Aorta (tissue), 5 donors: ENCODE results near the gene CUX1. TPM values are rescaled to one million over a fixed set of nuclear protein-coding genes. Genes with fewer than 3 reads are reported as not detected.

ENCODE experiments used
- ATAC-seq: fragments of 200-7000 bp; cut with Tn5 transposase; one replicate; pipeline ENCODE4 v1.9.1; 2022; ENCODE audit warnings: moderate library complexity; ENCODE audit not compliant: low FRiP score
- DNase-seq, 2 donors: peaks; one replicate each; pipeline ENCODE4 v3.0.0-alpha.2; 2020
- H3K27ac ChIP-seq, 2 donors: one replicate each; pipeline ENCODE4 v1.5.1; 2013; ENCODE audit warnings: low read length in 2 of 2, mild to moderate bottlenecking in 2 of 2, moderate library complexity in 2 of 2, control low read depth in 1 of 2, inconsistent platforms in 1 of 2, low read depth in 1 of 2
- H3K27me3 ChIP-seq, 2 donors: one replicate each; pipeline ENCODE4 v1.6.1; 2013; ENCODE audit warnings: control low read depth in 1 of 2, low read length in 1 of 2, mild to moderate bottlenecking in 1 of 2, moderate library complexity in 1 of 2; ENCODE audit not compliant: insufficient read depth in 2 of 2, control insufficient read depth in 1 of 2
- H3K36me3 ChIP-seq, 2 donors: one replicate each; pipeline ENCODE4 v1.6.1; 2013; ENCODE audit warnings: control low read depth in 1 of 2, low read length in 1 of 2, mild to moderate bottlenecking in 1 of 2; ENCODE audit not compliant: insufficient read depth in 2 of 2, control insufficient read depth in 1 of 2
- H3K4me1 ChIP-seq, 2 donors: one replicate each; pipeline ENCODE4 v1.6.1; 2013; ENCODE audit warnings: low read length in 2 of 2, control low read depth in 1 of 2, mild to moderate bottlenecking in 1 of 2, moderate library complexity in 1 of 2; ENCODE audit not compliant: insufficient read depth in 2 of 2, control insufficient read depth in 1 of 2
- H3K4me3 ChIP-seq, 2 donors: one replicate each; pipeline ENCODE4 v1.5.1; 2013; ENCODE audit warnings: low read length in 2 of 2, control low read depth in 1 of 2, mild to moderate bottlenecking in 1 of 2
- H3K9me3 ChIP-seq: one replicate; pipeline ENCODE4 v1.6.1; 2013; ENCODE audit warnings: mild to moderate bottlenecking, low read length; ENCODE audit not compliant: control insufficient read depth
- WGBS, 2 donors: extraction: QIAGEN DNeasy Blood & Tissue Kit; methylation state at CpG; one replicate each; pipeline ENCODE4 v1.1.7; 2013; 5-methylcytosine and 5-hydroxymethylcytosine counted together
- intact Hi-C, 2 donors: fragments of 100-400 bp; cut with DNase I; formaldehyde crosslinking; loops; one replicate each; pipeline versions ENCODE4 v1.14.2 to v1.15.0; 2022
- polyA plus RNA-seq, 2 donors: library from polyadenylated mRNA; stranded (reverse); fragments of 200-250 nt; gene quantifications; one replicate each; pipeline ENCODE4 v1.2.3, GENCODE V29; 2013
- total RNA-seq, 2 donors: library from RNA; stranded (reverse); fragmentation: NEBNext Ultra II Directional; extraction: Animal tissue kit (Norgen Biotek cat#: 25700); gene quantifications; one replicate each; pipeline ENCODE4 v1.2.1, GENCODE V29; 2021
- donor health status: healthy with polysubstance abuse.
- donor health status: Bipolar disorder and iron deficiency.
- donor health status: DM: no; HTN: no; CAD: no.
- donor health status: DM: no; HTN: no; CAD: no.
- donor health status: DM: yes; HTN: yes; CAD: no.

Gene CUX1
- total and polyA plus RNA-seq, 4 donors: 51.6 to 159 (median 94.1) TPM

DNA sequence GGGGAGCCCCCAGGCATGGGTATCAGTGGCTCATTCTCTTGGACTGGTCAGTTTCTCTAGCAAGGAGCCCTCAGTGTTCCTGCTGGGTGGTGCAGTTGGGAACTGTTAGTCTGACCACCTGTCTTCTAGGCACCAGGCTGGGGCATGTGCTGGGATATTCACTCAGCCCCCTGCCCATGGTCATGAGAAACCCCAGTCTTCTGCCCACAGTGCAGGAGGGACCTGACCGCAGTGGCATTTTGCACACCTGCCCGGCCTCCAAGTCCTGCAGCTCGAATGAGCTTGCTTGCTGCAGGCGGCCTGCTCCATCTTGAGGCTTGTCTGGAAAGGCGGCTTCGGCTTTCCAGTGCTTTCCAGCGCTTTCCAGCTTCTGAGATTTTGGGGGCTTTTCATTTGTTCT is 36.3 kb downstream of the CUX1 start:
- Histone ChIP-seq H3K36me3 (no peaks in the 10 kb centered on the region), H3K4me3 (no peak overlapping the region), H3K4me1 (no peaks in the 10 kb centered on the region), H3K27me3 (no peaks in the 10 kb centered on the region), H3K27ac (no peak overlapping the region), H3K9me3 (no peaks in the 10 kb centered on the region)
- no peak for ATAC-seq
- intact Hi-C loops: no loop called here
- 95 to 97% methylated on average over 7 of the region's 7 CpGs for WGBS, 2 donors
- no peak for DNase-seq

DNA sequence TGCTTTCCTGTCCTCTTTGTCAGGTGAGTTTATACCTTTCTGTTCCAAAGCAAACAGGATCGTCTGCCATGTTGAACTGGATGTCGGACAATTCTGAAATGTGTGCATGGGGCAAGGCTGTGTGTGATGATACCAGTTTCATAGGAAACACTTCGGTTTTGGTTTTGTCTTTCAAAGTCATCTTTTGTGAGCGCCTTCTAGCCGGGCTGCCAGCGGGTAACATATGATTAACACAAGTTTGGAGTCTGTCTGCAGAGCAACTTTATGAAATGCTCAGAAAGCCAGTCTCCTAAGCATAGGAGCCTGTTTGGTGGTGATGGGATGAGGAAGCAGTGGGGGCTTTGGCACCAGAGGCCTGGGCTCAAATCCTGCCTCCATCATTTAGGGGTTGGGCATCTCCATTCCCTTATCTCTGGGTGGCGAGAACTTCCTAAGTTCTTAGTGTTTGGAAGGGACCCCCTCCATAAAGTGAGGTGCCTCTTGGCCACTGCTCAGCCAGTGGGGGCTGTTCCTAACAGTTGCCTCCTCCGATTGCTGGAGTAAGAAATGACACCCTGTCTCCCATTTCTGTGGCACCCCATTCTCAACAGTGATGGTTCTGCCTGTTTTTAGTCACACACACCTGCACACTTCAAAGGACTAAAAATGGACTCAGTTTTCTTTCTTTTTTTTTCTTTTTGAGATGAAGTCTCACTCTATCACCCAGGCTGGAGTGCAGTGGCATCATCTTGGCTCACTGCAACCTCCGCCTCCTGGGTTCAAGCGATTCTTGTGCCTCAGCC is 36.8 kb downstream of the CUX1 start:
- H3K27ac ChIP-seq: no peak overlapping the region
- DNase-seq (no peak), ATAC-seq (no peak)
- no peaks in the 10 kb centered on the region for H3K27me3 ChIP-seq
- H3K4me1 ChIP-seq: no peaks in the 10 kb centered on the region
- H3K36me3 ChIP-seq: no peaks in the 10 kb centered on the region
- no peak overlapping the region for H3K4me3 ChIP-seq
- intact Hi-C loops: no loop called here
- H3K9me3 ChIP-seq: no peaks in the 10 kb centered on the region
- WGBS, 2 donors: 91 to 92% methylated on average over 10 of the region's 10 CpGs

DNA sequence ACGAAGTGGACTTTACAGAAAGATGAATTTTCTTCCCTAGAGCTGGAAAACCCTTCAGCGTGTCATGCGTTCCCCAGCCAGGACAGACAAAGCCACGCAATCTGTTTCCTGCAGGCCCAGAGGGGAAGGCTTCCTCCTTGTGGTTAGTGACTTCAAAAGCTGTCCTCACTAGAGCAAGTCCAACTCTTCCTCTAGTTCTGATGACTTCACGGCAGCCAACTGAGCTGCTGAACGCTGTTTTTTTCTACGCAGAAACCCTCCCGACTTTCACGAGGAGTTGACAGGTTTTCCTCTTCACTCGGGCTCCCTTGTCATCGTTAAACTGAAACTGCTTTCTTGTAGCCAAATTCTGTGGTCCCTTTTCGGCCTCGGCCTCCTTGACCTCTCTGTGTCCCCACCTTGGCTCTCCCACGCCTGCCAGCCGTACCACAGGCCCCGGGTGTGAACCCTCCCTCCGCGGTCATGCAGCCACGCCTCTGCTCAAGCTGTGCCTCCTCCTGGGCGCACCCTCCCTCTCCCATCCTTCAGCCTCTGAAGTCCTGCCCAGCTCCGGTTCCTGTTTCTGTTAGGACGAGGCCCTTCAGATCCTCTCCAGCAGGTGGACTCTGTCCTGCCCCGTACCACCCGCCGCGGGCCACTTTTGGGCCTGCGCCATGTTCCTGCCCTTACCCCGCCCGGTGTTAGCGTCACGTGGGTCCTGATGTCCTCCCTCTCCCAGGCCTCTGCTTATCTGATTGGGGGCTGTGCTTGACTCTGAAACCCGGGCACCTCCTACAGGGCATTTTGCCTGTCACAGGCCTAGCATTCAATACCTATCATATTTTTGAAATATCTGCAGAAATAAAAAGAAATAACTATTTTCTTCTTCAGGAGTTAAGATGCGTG is 39.3 kb downstream of the CUX1 start:
- 7 to 16% methylated on average over 33 of the region's 33 CpGs for WGBS, 2 donors
- no peaks in the 10 kb centered on the region for H3K9me3 ChIP-seq
- no peaks in the 10 kb centered on the region for H3K27me3 ChIP-seq
- H3K4me1 ChIP-seq: peaks cover 0 to 3% of the 10 kb centered on the region in 2 donors
- no peaks in the 10 kb centered on the region for H3K36me3 ChIP-seq
- intact Hi-C loops: loop anchor here in 1 of 2 donors (2.0 to 5.0 kb wide), 2 partner anchors 26 to 39 kb away; partner anchors contain the start of gene CUX1
- DNase-seq (peak; percentile 91 to 94), ATAC-seq (peak; percentile 93)
- H3K27ac ChIP-seq: peak overlapping the region in 1 of 2 donors; percentile 1
- H3K4me3 ChIP-seq: no peak overlapping the region

DNA sequence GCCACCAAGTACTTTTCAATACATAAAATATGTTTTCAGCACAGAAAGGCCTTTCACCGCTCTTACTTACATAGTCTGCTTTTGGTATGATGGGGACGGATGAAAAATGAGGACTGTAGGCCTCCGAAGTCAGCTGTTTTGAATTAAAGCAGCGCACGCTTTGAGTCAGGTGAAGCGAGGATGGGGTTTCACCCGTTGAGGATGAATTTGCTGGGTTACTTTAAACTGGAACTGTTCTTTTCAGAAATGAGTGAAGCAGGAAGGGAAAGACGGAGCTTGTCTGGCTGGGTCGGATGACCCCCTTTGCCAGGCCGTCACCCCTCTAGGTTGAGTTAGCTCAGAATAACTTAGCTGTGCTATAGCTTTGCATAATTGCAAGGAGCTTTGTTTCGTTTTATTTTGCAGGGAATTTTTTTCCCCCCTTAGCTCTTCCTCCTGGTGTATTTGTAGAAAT is 40.0 kb downstream of the CUX1 start:
- DNase-seq (no peak), ATAC-seq (no peak)
- Histone ChIP-seq H3K27ac (peak overlapping the region in 1 of 2 donors; percentile 10), H3K27me3 (no peaks in the 10 kb centered on the region), H3K4me1 (peaks cover 0 to 3% of the 10 kb centered on the region in 2 donors), H3K4me3 (no peak overlapping the region), H3K36me3 (no peaks in the 10 kb centered on the region), H3K9me3 (no peaks in the 10 kb centered on the region)
- WGBS, 2 donors: 51 to 71% methylated on average over 11 of the region's 11 CpGs
- intact Hi-C loops: loop anchor here in 1 of 2 donors (2.0 to 5.0 kb wide), 2 partner anchors 25 to 40 kb away; partner anchors contain the start of gene CUX1

DNA sequence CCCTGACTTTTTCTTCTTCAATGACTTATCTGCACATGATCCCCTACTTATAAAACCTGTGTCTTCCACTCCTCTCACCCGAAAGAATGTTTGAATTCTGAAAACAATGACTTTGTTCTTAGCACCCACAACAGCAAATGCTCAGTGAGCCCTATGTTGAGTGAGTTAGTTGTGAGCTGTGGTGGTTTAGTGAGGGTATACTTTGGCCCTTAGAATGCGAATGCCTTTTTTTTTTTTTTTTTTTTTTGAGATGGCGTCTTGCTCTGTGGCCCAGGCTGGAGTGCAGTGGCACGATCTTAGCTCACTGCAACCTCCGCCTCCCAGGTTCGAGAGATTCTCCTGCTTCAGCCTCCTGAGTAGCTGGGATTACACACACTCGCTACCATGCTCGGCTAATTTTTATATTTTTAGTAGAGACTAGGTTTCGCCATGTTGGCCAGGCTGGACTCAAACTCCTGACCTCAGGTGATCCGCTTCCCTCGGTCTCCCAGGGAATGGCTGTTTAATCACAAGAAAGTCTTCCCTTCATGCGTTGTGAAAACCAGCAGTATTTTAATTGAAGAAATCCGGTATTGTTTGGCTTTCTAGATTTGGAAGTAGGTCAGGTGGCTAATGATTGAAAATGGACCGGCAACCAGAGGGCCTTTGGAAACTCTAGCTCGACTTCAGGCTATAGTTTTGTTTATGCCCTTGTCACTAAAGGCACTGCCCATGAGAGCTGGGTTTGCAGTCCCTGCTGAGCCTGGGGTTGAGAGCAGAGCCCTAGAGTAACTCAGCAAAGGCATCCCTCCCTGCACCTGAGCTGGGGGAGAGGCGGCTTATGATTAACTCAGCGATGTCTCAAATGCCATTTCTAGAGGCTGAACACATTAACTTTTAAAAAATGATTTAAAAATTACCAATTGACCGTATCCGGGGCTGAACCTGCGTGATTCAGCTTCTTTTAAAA is 41.3 kb downstream of the CUX1 start:
- Histone ChIP-seq H3K9me3 (no peaks in the 10 kb centered on the region), H3K4me3 (no peak overlapping the region), H3K36me3 (no peaks in the 10 kb centered on the region), H3K27me3 (no peaks in the 10 kb centered on the region), H3K27ac (peak overlapping the region; percentile 30 to 37), H3K4me1 (peaks cover 0 to 3% of the 10 kb centered on the region in 2 donors)
- 80 to 82% methylated on average over 20 of the region's 20 CpGs for WGBS, 2 donors
- DNase-seq (no peak), ATAC-seq (no peak)
- intact Hi-C loops: loop anchor here in 1 of 2 donors (5.0 kb wide), 1 partner anchor 41 kb away; the partner anchor contains the start of gene CUX1

DNA sequence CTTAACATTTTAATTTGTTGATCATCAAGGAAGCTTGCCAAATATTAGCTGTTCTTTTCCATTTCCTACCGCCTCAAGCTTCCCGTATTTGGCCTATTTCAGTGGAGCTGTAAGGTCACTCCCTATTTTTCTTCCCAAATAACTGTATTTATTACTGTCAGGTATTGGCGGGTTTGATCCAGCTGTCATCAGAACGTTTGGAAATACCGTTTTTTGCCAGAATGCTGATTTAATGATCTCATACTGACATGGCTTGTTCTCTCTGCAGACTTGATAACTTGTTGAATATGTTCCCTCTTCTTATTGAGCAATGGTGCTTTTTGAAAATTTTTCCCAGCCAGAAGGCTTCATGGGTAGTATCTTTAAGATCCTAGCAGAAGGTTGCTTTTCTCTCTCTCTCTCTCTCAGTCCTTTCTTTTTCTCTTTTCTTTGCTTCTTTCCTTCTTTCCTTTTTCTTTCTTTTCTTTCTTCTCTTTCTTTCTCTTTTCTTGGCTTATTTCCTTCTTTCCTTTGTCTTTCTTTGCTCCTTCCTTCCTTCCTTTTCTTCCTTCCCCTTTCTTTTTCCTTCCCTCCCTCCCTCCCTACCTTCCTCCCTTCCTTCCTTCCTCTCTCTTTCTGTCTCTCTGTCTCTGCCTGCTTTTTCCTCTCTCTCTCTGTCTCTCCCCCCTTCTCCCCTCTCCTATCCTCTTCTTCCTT is 42.1 kb downstream of the CUX1 start:
- ATAC-seq (no peak), DNase-seq (no peak)
- H3K27me3 ChIP-seq: no peaks in the 10 kb centered on the region
- peaks cover 0 to 3% of the 10 kb centered on the region in 2 donors for H3K4me1 ChIP-seq
- no peak overlapping the region for H3K27ac ChIP-seq
- intact Hi-C loops: loop anchor here in 1 of 2 donors (5.0 kb wide), 1 partner anchor 42 kb away; the partner anchor contains the start of gene CUX1
- H3K4me3 ChIP-seq: no peak overlapping the region
- H3K9me3 ChIP-seq: no peaks in the 10 kb centered on the region
- WGBS, 2 donors: 21 to 34% methylated on average over 5 of the region's 5 CpGs
- H3K36me3 ChIP-seq: no peaks in the 10 kb centered on the region

DNA sequence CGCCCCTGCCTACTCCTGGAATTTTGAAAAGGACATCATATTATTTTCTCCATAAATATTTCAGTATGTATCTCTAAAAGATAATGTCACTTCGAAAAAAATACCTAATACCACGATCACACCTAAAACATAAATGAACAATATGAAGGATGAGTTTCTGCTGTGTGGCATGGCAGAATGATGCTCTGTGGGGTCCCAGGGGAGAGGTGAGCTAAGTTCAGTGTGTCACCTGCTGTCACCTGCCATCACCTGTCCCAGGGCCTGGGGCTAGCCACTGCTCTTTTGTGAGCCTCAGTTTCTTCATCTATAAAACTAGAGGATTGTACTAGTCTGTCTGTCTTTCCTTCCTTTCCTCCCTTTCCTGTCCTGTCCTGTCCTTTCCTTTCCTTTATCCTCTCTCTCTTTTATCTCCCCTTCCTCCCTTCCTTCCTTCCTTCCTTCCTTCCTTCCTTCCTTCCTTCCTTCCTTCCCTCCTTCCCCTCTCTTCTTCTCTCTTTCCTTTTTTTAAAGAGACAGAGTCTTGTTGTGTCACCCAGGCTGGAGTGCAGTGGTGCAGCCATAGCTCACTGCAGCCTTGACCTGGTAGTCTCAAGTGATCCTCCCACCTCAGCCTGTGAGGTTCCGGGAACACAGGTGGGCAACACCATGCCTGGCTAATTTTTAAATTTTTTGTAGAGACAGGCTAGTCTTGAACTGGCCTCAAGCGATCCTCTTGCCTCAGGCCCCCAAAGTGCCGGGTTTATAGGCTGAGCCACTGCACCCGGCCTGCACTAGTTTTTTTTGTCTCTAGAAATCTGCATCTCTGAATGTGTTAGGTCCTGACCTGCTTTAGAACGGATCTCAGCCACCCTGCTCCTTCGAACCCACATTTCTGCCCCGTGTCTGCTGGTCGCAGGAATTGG is 43.1 kb downstream of the CUX1 start:
- H3K9me3 ChIP-seq: no peaks in the 10 kb centered on the region
- WGBS, 2 donors: 81 to 83% methylated on average over 11 of the region's 11 CpGs
- H3K4me1 ChIP-seq: peaks cover 0 to 3% of the 10 kb centered on the region in 2 donors
- no peak overlapping the region for H3K27ac ChIP-seq
- H3K36me3 ChIP-seq: no peaks in the 10 kb centered on the region
- H3K27me3 ChIP-seq: no peaks in the 10 kb centered on the region
- intact Hi-C loops: no loop called here
- H3K4me3 ChIP-seq: no peak overlapping the region
- DNase-seq (no peak), ATAC-seq (no peak)
